HG03460 (cell line): ENCODE results near the gene TTC33.
A peak's percentile ranks its signal among the peaks of the same experiment; 100 is the strongest.
"Not testable (repeated sequence)": the region's sequence is repeated elsewhere in the genome, so short reads cannot be mapped to it uniquely, and the experiment has no call there.

Source experiments
- ATAC-seq: cut with Tn5 transposase; IDR thresholded peaks from one replicate; pipeline ENCODE4 v1.9.1; 2021; ENCODE audit not compliant: unreplicated experiment

The TTC33 gene

GRCh38 chr5:40755407-40756365 is at the start of gene TTC33:
TSS of gene TTC33 (minus strand) at chr5:40755961. CDS start at chr5:40747018, 8,943 bp downstream.
- peak; percentile 88 for ATAC-seq

DNA sequence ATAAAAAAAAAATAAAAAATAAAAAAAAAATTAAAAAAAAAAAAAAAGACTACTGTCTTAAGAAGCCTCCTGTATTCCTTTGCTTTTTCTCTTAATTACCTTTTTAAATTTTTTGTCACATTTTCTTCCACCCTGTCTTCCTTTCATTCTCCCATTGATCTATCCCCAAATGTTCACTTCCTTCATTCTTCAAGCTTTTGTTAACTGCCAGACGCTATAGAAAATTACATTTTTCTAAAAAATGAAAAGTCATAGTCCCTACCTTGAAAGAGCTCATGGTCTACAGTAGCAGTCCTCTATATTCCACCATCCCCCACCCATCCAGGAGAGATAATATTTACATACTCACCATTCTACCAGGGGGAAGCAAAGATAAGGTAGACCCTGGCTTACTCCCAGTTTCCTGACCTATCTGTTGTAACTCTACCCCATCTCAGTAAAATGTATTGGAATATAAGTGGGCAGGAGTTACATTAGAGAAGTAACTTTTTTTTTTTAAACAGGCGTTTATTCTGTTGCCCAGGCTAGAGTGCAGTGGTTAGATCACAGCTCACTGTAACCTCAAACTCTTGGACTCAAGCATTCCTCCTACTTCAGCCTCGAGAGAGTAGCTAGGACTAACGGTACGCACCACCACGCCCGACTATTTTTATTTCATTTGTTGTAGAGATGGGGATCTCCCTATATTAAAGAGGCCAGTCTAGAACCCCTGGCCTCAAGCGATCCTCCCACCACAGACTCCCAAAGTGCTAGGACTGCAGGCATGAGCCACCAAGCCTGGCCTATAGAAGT is 46.2 kb upstream of the TTC33 start:
- no peak for ATAC-seq

- ATAC-seq = no peak
These were observed 43.5 kb upstream of the TTC33 start for GRCh38 chr5:40799258-40799657.

- ATAC-seq = no peak
These were observed 43.0 kb upstream of the TTC33 start for GRCh38 chr5:40798801-40799210.

DNA sequence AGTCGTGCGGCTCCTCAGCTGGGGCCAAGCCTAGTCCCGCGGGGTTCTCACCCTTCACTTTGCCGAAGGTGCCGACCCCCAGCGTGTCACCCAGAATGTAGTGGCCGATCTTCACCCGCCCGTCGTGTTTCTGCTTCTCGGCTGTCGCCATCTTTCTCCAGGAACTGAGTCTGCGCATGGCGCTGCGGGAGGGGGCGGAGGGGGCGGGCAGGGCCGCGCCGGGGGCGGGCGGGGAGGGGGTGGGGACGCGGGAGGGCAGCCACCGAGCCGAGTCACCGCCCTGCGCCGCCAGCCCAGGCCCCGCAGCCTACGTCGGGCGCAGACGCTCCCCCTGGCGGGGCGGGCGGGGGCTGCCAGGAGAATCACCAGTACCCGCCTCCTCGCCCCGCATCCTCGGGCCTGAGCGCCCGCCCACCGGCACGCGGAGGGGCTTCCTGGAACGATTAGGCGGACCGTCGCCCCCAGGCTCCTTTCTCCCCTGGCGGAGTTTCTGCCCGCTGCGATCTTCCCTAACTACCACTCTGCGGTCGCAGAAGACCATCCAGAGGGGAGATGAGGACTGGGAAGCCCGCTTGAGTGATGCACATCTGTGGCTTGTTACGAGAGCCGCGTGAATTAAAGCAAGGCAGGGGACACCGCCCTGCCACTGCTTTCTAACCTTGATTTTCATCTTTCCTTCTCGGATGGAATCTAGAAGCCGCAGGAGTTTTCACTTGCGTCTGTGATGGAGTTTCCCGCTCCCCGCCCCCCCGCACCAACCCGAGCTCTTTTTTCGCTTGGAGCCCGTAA is 42.4 kb upstream of the TTC33 start, which contains the start of gene PRKAA1:
TSS of gene PRKAA1 (minus strand) at position 363 of the 789 bp plus-strand sequence. CDS start at position 178, 185 bp downstream.
- ATAC-seq = peak; percentile 94

DNA sequence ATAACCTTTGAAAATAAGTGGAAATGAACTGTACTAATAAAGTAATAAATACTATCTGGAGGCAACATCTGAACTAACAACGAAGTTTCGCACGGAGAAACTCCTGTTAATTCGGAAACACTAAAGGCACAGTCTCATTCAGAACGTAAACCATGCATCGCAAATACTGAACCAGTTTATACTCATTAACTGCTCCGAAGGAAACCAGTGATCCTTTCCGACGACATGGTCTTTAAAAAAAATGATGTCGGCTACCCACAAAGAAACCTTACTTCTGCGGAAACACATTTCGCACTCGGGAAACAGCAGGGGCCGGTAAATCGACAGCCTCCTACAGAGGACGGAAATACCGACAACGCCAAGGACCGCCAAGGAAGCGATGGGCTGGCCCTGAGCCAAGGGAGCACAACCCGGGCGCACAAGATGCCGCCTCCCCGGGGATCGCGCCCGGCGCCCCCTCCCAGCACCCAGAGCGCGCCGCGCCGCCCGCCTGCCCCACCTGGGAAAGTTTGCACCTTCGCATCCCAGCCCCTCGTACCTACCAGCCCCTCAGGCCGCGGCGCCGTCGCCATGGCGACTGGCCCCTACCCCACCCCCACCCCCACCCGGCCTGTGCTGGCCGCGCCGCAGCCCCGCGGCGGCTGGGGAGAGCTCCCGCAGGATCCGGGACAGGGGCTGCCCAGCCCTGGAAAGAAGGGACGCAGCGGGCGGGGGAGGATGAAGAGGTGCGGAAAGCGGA is 41.7 kb upstream of the TTC33 start:
- ATAC-seq = peak; percentile 39

DNA sequence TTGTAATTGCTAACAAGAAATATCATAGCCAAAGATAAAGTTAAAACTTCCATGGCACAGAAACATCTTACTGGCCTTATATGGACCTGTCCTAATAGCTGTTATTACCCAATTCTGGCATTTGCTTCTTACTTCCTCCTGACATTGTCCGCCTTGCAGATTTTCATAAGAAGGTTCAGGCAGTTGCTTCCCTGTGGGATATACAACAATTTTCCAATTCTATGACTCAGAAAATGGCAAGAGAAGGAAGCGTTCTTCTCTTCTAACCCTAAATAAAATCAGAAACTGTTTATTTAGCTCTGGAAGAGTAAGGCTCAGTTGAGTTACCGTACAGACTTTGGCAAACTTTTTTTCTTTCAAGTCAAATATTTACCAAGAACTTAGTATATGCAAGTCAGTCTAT is 40.7 kb upstream of the TTC33 start:
- ATAC-seq = no peak

DNA sequence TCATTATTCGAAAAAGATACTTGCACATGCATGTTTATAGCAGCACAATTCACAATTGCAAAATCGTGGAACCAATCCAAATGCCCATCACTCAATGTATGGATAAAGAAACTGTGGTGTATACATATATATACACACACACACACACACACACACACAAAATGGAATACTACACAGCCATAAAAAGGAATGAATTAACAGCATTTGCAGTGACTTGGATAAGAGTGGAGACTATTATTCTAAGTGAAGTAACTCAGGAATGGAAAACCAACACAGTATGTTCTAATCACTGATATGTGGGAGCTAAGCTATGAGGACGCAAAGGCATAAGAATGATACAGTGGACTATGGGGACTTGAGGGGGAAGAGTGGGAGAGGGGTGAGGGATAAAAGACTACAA is 39.1 kb upstream of the TTC33 start:
- ATAC-seq = not testable (repeated sequence)

DNA sequence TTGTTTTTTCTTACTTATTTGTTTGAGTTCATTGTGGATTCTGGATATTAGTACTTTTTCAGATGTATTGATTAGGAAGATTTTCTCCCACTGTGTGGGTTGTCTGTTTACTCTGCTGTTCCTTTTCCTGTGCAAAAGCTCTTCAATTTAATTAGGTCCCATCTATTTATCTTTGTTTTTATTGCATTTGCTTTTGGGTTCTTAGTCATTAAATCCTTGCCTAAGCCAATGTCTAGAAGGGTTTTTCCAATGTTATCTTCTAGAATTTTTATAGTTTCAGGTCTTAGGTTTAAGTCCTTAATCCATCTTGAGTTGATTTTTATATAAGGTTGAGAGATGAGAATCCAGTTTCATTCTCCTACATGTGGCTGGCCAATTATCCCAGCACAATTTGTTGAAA is 38.6 kb upstream of the TTC33 start:
- ATAC-seq = not testable (repeated sequence)

DNA sequence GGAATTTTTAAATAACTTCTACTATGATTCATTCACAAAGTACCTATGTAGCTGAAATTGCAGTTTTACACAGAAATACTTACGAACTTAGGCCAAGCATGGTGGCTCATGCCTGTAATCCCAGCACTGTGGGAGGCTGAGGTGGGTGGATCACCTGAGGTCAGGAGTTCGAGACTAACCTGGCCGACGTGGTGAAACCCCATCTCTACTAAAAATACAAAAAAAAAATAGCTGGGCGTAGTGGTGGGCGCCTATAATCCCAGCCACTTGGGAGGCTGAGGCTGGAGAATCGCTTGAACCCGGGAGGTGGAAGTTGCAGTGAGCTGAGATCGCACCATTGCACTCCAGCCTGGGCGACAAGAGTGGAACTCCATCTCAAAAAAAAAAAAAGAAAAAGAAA is 36.9 kb upstream of the TTC33 start:
- ATAC-seq = not testable (repeated sequence)

- ATAC-seq = no peak
These were observed 36.0 kb upstream of the TTC33 start for GRCh38 chr5:40791715-40792139.

- no peak for ATAC-seq
These were observed 35.3 kb upstream of the TTC33 start for GRCh38 chr5:40790947-40791593.

GRCh38 chr5:40788941-40789340 is 33.2 kb upstream of the TTC33 start:
- ATAC-seq = not testable (repeated sequence)

DNA sequence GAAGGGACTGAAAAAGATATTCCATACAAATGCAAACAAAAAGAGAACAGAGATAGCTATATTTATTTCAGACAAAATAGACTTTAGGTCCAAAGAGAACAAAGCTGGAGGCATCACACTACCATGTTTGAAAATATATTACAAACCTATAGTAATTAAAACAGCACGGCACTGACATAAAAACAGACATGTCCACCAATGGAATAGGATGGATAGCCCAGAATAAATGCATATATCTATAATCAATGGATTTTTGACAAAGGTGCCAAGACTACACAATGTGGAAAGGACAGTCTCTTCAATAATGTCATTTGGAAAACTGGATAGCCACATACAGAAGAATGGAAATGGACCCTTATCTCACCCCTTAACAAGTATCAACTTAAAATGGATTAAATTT is 32.2 kb upstream of the TTC33 start:
- ATAC-seq = no peak

GRCh38 chr5:40786664-40787063 is 30.9 kb upstream of the TTC33 start:
- not testable (repeated sequence) for ATAC-seq

DNA sequence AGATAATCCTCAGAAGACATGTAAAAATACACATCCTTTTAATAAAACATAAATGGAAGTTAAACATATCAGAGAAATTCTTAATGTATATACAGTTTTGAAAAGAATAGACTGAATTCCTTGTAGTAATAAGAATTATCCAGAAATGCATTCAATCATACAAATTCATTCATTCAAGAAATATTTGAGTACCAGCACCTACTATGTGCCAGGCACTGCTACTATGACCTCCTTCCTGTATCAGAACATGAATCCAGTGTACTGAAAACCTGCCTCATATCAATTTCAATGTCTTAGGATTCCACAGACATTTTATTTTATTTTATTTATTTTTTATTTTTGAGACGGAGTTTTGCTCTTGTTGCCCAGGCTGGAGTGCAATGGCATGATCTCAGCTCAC is 29.2 kb upstream of the TTC33 start:
- no peak for ATAC-seq

GRCh38 chr5:40784027-40784653 is 28.4 kb upstream of the TTC33 start:
- ATAC-seq = no peak

GRCh38 chr5:40781843-40782409 is 26.2 kb upstream of the TTC33 start:
- no peak for ATAC-seq

- ATAC-seq = no peak
These were observed 25.1 kb upstream of the TTC33 start for GRCh38 chr5:40780858-40781257.
